Measurements from ENCODE around the gene STK10. TPM values are rescaled to one million over a fixed set of nuclear protein-coding genes. Genes with fewer than 3 reads are reported as not detected.

Gene STK10
- total and polyA plus RNA-seq, 2 donors from 2014 or later, result 7.2 to 42.8 TPM

GRCh38 chr5:172115541-172115982, 72.5 kb downstream of the STK10 start:
- H3K4me3 ChIP-seq (ENCODE audit: low read length in 3 of 3), result no peak overlapping the region
- peaks cover 0 to 11% (median 0%) of the 10 kb centered on the region in 3 donors for H3K4me1 ChIP-seq (ENCODE audit: control insufficient read depth in 2 of 3, insufficient read depth in 2 of 3, low read depth in 1 of 3, low read length in 3 of 3)
- no peak overlapping the region for H3K27ac ChIP-seq (ENCODE audit: low read depth in 2 of 2, low read length in 2 of 2)
- H3K27me3 ChIP-seq (ENCODE audit: control insufficient read depth, insufficient read depth, low read length), result no peaks in the 10 kb centered on the region
- H3K9ac ChIP-seq (ENCODE audit: low read length in 3 of 3), result no peak overlapping the region
- no peaks in the 10 kb centered on the region for H3K9me3 ChIP-seq (ENCODE audit: control insufficient read depth in 2 of 3, insufficient read depth in 1 of 3, low read length in 3 of 3)
- FAIRE-seq (no peak), DNase-seq (peak in 1 of 5 donors; percentile 74)
- intact Hi-C loops (cut with DNase I), result loop anchor here (10.0 kb wide), 1 partner anchor 69 kb away; the partner anchor contains the start of gene STK10
- TF ChIP-seq CTCF (IDR thresholded peaks at IDR 0.05; ENCODE audit: borderline replicate concordance, extremely low read depth, insufficient read depth), result no peak
- H3K36me3 ChIP-seq (ENCODE audit: control insufficient read depth in 2 of 3, insufficient read depth in 3 of 3, low read length in 3 of 3), result no peaks in the 10 kb centered on the region

- H3K36me3 ChIP-seq (ENCODE audit: control insufficient read depth in 2 of 3, insufficient read depth in 3 of 3, low read length in 3 of 3), result no peaks in the 10 kb centered on the region
- FAIRE-seq, result no peak
- peaks cover 0 to 16% (median 0%) of the 10 kb centered on the region in 3 donors for H3K4me1 ChIP-seq (ENCODE audit: control insufficient read depth in 2 of 3, insufficient read depth in 2 of 3, low read depth in 1 of 3, low read length in 3 of 3)
- no peaks in the 10 kb centered on the region for H3K9me3 ChIP-seq (ENCODE audit: control insufficient read depth in 2 of 3, insufficient read depth in 1 of 3, low read length in 3 of 3)
- peak overlapping the region in 1 of 2 donors; percentile 15 for H3K27ac ChIP-seq (ENCODE audit: low read depth in 2 of 2, low read length in 2 of 2)
- no peak overlapping the region for H3K4me3 ChIP-seq (ENCODE audit: low read length in 3 of 3)
- TF ChIP-seq CTCF (IDR thresholded peaks at IDR 0.05; ENCODE audit: borderline replicate concordance, extremely low read depth, insufficient read depth), result no peak
- no peak overlapping the region for H3K9ac ChIP-seq (ENCODE audit: low read length in 3 of 3)
- intact Hi-C loops (cut with DNase I), result loop anchor here (10.0 kb wide), 1 partner anchor 70 kb away; the partner anchor contains the start of gene STK10
- peak in 1 of 5 donors; percentile 78 for DNase-seq
- no peaks in the 10 kb centered on the region for H3K27me3 ChIP-seq (ENCODE audit: control insufficient read depth, insufficient read depth, low read length)
These were observed 73.1 kb downstream of the STK10 start for GRCh38 chr5:172114875-172115422.

- no peak for TF ChIP-seq CTCF (IDR thresholded peaks at IDR 0.05; ENCODE audit: borderline replicate concordance, extremely low read depth, insufficient read depth)
- H3K27me3 ChIP-seq (ENCODE audit: control insufficient read depth, insufficient read depth, low read length), result no peaks in the 10 kb centered on the region
- H3K9me3 ChIP-seq (ENCODE audit: control insufficient read depth in 2 of 3, insufficient read depth in 1 of 3, low read length in 3 of 3), result no peaks in the 10 kb centered on the region
- no peaks in the 10 kb centered on the region for H3K36me3 ChIP-seq (ENCODE audit: control insufficient read depth in 2 of 3, insufficient read depth in 3 of 3, low read length in 3 of 3)
- FAIRE-seq, result no peak
- H3K4me3 ChIP-seq (ENCODE audit: low read length in 3 of 3), result no peak overlapping the region
- H3K9ac ChIP-seq (ENCODE audit: low read length in 3 of 3), result no peak overlapping the region
- peaks cover 0 to 14% (median 0%) of the 10 kb centered on the region in 3 donors for H3K4me1 ChIP-seq (ENCODE audit: control insufficient read depth in 2 of 3, insufficient read depth in 2 of 3, low read depth in 1 of 3, low read length in 3 of 3)
- intact Hi-C loops (cut with DNase I), result loop anchor here (10.0 kb wide), 1 partner anchor 72 kb away; the partner anchor contains the start of gene STK10
- H3K27ac ChIP-seq (ENCODE audit: low read depth in 2 of 2, low read length in 2 of 2), result no peak overlapping the region
- DNase-seq, result peak in 1 of 5 donors; percentile 58
These were observed 75.0 kb downstream of the STK10 start for GRCh38 chr5:172113036-172113435.
